Subcutaneous adipose tissue (tissue), 4 donors: Measurements from ENCODE around the gene ABCF2. TPM values are rescaled to one million over a fixed set of nuclear protein-coding genes. Genes with fewer than 3 reads are reported as not detected.

Experiments used
- total RNA-seq, 4 donors: library from RNA; depleted of rRNA; stranded (reverse); fragments of >200 nt; gene quantifications; one replicate each; pipeline ENCODE4 v1.1.0, GENCODE V29; 2016
- TF ChIP-seq, protein P1 (sequence below): fragments of 450-650 bp; IDR thresholded peaks from one replicate; pipeline ENCODE4 v1.5.1; 2016; ENCODE audit warnings: low read depth, mild to moderate bottlenecking, control low read depth, antibody characterized with exemption, moderate library complexity

ABCF2 gene
- total RNA-seq, 4 donors from 2014 or later, result 21.2 to 34.7 (median 29.3) TPM

DNA sequence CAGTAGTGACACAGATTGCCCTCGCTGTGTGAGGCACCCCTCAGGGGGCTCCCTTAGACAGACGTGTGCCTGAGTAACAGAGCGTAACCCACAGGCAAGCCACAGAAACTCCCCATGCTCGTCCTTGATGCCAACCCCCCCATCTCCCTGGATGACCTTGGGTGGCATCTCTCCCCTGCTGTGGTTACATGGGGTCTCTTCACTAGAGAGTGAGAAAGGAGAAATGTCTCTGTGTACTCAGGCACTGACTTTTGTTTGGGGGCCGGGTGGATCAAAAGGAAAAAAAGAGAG lies 38.8 kb downstream of the ABCF2 start:
- TF ChIP-seq, protein P1, sequence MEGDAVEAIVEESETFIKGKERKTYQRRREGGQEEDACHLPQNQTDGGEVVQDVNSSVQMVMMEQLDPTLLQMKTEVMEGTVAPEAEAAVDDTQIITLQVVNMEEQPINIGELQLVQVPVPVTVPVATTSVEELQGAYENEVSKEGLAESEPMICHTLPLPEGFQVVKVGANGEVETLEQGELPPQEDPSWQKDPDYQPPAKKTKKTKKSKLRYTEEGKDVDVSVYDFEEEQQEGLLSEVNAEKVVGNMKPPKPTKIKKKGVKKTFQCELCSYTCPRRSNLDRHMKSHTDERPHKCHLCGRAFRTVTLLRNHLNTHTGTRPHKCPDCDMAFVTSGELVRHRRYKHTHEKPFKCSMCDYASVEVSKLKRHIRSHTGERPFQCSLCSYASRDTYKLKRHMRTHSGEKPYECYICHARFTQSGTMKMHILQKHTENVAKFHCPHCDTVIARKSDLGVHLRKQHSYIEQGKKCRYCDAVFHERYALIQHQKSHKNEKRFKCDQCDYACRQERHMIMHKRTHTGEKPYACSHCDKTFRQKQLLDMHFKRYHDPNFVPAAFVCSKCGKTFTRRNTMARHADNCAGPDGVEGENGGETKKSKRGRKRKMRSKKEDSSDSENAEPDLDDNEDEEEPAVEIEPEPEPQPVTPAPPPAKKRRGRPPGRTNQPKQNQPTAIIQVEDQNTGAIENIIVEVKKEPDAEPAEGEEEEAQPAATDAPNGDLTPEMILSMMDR, result no peak

DNA sequence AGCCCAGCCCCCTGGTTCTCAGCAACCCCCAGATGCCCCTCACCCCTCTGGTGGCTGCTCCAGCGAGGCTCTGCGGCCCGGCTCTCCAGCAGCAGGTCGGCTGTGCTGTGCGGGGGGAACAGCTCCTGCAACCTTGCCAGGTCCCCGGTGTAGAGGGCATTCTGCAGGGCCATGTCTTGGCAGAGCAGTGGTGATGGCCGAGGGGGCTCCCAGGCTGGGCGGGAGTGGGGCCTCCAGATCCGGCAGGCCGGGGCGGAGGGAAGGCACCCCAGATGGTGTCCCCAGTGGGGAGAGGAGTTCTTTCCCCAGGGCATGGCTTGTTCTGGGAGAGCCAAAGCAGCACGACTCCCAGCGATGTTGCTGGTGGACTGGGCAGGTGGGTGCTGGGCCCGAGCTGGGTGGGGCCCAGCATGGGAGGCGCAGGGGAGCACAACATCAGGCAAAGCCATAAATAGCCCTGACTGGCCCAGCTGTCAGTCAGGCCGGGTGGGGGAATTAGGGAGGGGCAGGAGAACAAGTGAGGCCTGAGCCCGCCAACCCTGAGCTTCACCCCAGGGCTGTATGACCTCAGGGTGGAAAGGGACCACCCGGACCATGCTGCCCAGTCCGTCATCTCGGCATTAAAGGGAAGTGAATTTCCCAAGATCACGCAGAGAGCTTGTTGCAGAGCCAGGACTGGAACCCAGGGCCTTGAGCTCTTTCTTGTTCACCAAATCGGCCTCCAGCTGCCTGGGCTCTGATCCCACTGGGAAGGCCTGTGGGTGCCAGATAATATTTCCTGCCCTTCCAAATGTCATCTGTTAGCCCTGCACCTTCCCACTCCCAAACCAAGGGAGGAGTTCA lies 39.4 kb downstream of the ABCF2 start:
- TF ChIP-seq, protein P1, result no peak

DNA sequence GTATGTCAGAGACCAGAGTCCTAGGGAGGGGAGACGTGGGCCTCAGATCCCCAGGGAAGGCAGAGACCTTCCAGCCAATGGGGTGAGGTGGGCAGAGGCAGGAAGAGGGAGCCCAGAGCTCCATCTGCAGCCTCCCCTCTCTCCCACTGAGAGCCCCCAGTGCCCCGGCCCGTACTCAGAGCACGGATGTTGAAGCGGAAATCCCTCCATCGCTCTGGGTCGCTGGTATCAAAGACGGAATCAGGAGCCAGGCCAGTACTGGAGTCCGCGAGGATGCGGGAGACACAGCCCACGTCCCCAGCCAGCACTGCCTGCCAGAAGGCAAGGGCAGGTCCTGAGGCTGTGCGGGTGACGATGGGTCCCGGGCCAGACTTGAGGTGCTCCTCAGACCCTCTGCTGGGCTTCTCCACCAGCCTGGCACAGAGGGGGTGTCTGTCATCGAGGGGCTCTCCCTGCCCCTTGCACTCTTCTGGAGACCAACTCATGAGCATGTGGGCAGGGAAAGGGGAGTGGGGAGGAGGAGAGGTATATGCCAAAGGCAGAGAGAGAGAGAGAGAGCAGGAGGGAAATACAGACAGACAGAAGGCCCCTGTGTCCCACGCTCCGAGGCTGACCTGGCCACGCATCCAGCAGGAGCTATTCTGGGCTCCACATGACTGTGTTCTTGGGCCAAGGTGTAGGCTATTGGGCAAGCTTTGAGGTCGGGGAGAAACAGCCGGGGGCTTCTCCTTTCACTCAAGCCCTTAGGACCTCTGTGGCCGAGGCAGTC lies 40.2 kb downstream of the ABCF2 start, which contains the start of gene ASB10:
TSS of gene ASB10 (minus strand) at position 611 of the 769 bp plus-strand sequence. CDS start at position 491, 120 bp downstream.
- TF ChIP-seq, protein P1, result no peak

DNA sequence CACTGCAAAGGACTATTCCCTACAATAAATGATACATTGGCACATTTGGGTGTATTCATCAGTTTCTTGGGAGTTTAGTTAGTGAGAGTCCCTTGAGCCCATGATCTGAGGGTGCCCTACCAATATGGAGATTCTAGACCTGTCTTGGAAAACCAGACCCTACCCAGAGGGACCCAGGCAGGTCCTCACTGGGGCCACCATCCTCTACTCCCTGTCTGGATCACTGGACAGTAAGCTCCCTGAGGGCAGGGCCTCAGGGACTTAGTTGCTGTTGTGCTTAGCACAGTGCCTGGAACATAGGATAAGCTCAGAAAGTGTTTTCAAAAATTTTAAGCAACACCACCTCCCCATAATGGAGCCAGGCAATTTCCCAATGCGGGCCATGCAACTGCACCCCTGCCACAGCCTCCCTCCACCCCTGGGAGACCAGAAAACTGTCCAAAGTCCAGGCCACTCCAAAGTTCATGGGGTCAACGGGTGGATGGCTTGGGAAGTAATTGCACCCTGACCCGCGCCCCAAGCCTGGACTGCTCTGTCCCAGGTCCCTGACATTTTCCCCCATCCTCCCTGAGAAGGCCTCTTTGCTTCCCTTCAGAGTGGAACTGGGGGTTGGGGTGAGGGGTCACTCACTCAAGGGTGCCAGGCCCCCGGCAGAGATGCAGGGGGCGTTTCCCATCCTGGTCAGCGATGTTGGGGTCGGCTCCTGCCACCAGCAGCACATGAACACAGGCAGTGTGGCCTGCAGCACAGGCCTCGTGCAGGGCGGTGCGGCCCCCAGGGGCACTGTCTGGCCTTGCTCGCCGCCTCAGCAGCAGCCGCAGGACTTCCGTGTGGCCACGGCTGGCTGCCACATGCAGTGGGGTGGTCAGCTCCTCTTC lies 41.0 kb downstream of the ABCF2 start:
- TF ChIP-seq, protein P1, result no peak

DNA sequence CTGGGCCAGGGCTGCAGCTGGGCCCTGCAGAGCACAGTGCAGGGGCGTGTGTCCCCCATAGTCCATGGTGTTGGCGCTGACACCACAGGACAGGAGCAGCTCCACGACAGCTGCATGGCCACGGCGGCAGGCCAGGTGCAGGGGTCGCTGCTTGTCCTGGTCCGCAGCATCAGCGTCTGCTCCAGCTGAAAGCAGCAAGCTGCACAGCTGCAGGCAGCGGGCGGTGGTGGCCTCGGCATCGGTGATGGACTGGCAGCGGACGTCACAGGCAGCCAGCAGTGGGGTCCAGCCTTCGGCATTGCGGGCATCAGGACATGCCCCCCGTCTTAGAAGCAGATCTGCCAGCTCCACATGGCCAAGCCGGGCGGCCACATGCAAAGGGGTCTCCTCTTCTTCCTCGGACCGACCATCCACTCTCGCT lies 46.0 kb downstream of the ABCF2 start:
- TF ChIP-seq, protein P1, result no peak

DNA sequence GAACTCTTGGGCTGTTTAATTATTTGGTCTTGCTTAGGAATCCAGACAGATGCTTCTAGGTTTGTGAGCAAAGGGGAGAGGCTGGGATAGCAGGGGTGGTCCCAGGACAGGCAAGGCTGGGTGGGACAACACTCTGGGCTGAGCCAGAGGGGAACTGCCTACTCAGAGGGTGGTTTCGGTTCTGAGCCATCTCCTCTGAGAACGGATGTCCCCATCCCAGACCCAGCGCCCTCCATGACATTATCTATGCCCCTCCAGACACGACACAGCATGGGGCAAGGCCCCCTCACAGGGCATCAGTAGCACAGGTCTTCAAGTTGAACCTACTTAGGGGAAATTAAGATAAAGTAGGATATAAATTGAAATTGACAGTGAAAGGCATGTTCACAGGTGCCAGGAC lies 47.1 kb downstream of the ABCF2 start:
- TF ChIP-seq, protein P1, result no peak
